DMS53 (cell line): ENCODE measurements around the gene EIF4H.
"Not testable (repeated sequence)": the region's sequence is repeated elsewhere in the genome, so short reads cannot be mapped to it uniquely, and the experiment has no call there.

Experiments
- DNase-seq: peaks from one replicate; lab custom pipeline; 2025; lab: John Stamatoyannopoulos, UW

EIF4H gene

DNA sequence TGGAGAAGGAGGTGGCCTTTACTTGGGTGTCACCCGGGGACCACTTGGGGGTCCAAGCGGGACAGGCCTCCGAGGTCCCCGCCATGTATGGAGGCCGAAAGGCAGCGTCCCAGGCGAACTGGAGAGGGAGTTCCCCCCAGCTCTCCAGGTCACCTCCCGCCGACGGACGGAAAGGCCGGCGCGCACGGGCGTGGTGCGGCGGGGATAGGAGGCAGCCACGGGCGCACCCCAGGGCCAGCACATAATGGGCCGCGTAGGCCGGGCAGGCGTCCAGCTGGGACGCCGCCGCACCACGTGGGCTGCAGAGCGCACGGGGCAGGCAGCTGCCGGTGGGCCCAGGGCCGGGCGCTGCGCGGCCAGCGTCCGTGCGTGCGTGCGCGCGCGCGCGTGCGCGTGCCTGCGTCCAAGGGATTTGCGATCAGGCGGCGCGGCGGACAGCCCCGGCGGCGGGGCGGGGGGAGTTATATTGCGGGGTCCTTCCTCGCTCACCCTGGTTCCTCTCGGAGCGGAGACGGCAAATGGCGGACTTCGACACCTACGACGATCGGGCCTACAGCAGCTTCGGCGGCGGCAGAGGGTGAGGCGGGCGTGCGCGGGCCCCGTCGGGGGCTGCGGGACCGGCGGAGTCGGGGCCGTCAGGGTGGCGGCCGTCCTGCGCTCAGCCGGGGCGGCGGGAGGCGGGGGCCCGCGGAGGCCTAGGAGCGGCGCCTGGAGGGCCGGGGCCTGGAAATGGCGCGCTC lies at the start of gene EIF4H:
EIF4H (plus strand) TSS at position 491 of the 740 bp plus-strand sequence; CDS start at position 519, 28 bp downstream.
- DNase-seq, result peak; percentile 99

DNA sequence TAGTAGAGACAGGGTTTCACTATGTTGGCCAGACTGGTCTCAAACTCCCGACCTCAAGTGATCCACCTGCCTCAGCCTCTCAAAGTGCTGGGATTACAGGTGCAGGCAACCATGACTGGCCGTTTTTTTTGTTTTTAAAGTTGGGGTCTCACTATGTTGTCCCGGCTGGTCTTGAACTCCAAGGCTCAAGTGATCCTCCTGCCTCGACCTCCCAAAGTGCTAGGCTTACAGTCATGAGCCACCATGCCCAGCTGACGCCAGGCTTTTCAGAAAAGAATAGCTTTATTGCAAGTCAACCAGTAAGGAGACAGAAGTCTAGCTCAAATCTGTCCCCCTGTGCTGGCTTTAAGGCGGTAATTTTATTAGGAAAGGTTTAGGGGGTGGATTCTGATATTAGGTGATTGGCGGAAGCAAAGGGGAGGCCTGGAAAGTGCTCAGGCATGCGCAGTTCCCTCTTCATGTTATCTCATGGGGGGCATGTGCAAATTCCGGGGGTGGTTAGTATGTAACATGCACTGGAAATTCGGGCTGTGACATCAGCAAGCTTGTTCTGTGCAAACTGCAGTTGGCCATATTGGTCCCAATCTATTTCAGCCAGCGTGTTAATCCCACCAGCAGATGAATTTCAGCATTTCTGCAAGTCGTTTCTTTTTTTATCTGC lies 47.8 kb upstream of the EIF4H start:
- no peak for DNase-seq

DNA sequence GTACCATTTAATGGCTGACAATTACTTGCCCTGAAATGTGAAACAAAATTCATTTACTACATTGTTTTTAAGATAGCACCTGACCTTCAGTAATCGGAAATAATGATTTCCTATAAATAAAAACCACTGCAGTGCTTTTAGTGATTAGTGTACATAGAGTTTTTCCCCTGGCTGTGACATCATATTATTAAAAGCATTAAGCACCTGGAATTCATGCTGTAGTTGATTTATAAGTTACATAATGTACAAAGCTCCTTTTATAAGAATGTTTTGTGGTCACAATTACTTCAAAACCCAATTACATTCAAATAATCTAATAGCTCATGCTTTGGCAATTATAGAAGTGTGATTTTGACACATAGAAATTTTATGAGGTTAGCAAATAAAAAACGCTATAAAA lies 44.3 kb upstream of the EIF4H start:
- no peak for DNase-seq

DNA sequence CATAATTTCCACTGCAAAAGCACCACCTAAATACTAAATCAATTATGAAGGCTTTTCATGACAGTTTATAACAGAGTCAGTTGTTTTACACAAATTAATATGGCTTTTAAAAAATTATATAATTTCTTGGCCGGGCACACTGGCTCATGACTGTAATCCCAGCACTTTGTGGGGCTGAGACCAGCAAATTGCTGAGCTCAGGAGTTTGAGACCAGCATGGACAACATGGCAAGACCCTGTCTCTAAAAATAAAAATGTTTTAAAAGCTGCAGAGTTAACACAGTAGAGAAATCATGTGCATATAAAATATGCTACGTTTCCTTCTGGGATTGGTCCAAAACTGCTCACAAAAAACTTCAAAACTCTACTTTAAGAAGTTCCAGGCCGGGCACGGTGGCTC lies 43.6 kb upstream of the EIF4H start:
- no peak for DNase-seq

DNA sequence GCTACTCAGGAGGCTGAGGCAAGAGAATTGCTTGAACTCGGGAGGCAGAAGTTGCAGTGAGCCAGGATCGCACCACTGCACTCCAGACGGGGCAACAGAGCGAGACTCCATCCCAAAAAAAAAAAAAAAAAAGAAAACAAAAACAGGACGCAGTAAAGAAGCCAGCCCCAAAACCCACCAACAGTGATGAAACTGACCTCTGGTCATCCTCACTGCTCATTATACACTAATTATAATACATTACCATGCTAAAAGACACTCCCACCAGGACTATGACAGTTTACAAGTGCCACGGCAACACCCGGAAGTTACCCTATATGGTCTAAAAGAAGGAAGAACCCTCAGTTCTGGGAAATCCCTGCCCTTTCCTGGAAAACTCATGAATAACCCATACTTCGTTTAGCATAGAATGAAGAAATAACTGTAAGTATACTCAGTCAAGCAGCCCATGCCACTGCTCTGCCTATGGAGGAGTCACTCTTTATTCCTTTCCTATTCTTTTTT lies 40.0 kb upstream of the EIF4H start:
- DNase-seq, result no peak

DNA sequence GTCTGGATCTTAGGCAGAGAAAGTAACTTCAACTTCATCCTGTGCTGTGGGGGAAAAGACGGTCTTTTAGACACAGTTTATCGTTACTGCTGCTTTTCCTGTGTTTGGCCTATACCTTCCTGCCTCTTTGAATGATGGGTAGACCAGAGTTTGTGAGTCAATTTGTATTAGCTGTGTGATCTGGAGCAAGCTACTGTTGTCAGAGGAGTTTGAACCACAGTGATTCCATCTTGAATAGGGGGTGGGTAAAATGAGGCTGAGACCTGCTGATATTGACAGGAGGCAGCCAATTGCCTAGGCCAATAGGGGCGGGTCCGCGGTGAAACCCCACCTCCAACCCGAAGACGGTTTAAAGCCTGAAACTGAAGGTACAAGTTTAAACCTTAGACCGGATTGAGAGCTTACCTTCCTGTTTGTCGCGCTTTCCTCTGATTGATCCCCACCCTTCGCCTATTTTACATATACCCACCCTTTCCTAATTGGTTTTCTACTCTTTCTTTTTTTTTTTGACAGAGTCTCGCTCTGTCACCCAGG lies 35.8 kb upstream of the EIF4H start:
- no peak for DNase-seq

DNA sequence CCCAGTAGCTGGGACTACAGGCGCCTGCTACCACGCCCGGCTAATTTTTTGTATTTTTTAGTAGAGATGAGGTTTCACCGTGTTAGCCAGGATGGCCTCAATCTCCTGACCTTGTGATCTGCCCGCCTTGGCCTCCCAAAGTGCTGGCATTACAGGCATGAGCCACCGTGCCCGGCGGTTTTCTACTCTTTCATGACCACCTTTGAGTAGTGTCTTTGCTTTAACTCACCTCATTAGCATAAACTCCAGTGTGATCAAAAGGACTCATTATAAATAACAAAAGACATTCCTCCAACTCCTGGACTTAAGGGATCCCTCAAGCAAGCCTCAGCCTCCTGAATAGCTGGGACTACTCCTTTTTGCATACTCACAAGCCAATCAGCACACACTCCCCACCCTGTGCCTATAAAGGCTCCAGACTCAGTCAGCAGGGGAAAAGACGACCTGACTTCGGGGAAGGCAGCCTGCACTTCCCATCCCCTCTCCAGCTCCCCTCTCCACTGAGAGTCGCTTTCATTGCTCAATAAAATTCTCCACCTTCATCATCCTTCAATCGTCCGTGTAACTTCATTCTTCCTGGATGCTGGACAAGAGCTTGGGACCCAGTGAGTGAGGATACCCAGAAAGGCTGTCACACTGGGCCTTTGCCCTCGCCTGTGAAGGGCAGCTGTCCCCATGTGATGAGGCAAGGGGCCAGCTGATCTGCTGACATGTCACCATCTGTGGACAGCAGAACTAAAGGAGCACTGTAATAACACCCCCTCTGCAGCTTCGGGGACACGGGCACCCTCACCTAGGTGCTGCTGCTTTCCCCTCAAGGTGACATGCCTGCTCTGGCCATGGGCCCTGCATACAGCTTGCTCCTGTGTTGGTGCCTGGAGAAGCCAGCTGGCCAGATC lies 35.0 kb upstream of the EIF4H start:
- no peak for DNase-seq

DNA sequence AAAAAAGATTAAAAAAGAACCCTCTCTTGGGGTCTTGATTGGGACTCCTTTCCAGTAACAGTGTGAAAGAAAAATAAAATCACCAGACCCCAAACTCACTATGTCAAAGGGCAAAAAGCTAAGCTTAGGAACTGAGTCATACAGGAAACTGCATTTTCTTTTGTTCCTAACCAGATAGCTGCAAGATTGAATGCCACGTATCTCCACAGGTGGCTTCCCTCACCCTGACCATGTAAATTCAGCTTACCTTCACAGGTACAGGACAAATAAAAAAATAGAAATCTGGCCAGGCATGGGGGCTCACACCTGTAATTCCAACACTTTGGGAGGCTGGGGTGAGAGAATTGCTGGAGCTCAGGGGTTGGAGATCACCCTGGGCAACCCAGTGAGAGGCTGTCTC lies 32.5 kb upstream of the EIF4H start:
- DNase-seq, result peak; percentile 57

DNA sequence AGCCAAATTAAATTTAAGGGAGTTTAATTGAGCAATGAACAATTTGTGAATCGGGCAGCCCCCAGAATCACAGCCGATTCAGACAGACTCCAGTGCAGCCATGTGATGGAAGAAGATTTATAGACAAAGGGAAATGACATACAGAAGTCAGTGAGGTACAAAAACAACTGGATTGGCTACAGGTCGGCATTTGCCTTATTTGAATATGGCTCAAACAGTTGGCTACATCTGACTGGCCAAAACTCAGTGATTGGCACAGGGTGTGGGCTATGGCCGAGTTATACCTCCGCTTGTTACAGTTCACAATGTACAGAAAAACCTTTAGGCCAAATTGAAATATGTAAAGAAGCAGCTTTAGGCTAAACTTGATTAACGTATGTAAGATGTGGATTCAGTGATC lies 30.8 kb upstream of the EIF4H start:
- no peak for DNase-seq

DNA sequence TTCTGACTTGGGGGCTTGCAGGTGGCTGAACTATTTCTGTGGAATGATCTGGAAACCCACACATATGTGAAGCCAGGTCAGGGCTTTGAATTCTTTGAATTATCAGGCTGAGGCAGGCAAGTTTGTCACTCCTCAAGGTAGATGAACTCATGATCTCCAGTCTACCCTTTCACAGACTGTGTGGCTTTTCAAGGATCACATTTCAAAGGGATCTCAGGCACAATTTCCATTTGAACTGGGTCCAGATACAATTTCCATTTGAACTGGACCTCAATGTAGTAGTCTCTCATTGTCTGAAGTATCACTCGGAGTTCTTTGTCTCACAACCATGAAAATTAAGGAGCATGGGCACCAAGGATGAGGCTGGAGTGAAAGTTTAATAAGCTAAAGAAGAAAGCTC lies 25.7 kb upstream of the EIF4H start:
- no peak for DNase-seq

DNA sequence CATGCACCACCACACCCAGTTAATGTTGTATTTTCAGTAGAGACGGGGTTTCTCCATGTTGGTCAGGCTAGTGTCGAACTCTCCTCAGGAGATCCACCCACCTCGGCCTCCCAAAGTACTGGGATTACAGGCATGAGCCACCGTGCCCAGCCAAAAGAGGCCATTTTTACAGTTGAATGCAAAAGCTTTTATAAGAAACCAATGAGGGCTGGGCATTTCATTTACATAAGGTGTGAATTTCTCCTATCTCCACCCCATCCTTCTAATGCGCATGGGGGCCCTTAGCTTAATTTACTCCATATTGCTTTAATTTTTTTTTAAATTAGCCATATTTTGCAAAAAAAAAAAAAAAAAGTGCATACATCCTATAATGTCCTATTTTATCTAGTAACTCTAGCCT lies 25.1 kb upstream of the EIF4H start:
- DNase-seq, result no peak

DNA sequence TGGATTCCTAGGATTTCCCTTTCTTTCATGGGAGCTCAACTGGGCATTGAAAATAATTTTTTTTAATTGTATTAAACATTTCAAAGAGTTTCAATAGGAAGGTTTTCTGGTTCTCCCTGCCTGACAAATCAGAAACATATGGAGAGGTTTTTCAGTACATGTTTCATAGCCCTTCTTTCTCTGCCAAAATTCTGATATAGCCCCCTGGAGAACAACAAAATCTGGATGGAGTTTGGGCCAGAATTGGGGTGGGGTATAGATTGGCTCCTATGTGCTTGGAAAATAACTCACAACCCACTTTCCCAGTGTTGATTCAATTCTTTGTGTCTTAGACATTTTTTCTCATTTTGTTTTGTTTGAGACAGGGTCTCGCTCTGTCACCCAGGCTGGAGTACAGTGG lies 24.6 kb upstream of the EIF4H start:
- DNase-seq, result no peak

DNA sequence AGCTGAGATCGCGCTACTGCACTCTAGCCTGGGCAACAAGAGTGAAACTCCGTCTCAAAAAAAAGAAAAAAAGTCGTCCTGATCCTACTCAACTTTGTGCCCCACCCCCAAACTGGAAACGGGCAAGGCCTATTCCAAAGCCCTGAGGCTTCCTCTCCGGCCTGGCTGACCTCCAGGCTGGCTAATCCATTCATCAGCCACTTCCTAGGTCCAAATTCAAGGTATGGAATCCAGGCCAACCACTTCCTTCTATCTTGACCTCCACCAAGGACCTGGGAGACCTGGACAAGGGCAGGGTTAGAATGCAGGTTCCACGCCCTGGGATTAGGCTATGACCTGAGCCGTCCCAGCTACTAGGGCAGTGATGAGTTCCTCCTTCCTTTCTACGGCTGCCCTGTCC lies 20.4 kb upstream of the EIF4H start:
- DNase-seq, result no peak

DNA sequence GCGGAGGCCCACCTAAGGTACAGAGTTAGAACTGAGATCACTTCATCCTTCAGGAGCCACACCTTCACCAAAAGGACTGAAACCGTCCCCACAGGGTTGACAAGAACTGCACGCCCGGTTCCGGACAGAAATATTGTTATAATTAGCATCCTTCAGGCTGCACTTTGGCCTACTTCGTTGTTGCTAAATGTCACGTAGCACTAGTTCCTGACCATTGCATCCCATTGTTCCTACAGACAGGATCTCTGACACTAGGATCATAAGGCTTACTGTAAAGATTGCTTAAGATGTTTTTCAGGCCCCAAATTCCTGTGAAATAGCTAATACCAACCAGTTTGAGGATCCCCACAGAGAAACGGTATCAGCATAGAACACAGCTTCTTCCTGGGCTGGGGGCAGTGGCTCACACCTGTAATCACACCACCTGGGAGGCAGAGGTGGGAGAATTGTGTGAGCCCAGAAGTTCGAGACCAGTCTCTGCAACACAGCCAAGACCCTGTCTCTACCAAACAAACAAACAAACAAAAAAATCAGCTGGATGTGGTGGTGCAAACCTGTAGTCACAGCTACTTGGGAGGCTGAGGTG lies 18.3 kb upstream of the EIF4H start:
- DNase-seq, result no peak

DNA sequence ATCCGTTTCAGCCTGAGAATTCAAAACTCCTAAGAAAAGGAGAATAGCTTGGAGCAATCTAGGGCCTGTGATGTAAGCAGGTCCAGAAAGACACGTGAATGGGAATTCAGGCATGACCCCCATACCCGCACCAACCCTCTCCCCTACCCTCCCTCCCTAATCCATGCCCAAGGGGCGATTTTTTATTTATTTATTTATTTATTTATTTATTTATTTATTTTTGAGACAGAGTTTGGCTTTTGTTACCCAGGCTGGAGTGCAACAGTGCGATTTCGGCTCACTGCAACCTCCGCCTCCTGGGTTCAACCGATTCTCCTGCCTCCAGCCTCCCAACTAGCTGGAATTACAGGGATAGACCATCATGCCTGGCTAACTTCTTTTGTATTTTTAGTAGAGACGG lies 16.6 kb upstream of the EIF4H start:
- no peak for DNase-seq

DNA sequence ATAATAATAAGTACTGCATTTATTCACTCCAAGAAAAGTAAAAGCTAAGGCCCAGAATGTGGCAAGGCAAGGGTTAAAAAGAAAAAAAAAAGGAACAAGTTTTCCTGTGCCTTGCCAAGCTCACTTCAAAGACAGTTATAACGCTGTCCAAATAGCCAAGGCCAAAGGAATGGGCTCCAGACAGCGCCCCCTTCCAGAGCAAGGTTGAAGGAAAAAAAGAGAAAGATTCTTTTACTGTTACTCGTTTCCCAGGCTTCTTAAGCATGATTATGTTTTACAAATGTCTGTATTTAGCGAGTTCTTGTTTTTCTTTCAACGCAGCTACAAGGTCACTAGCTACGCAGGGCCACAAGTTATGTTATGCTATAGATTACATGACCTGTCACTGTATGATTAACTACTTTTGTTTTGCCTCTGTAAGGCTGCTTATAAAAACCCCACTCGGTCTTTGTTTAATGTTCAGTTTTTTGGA lies 9.1 kb upstream of the EIF4H start:
- no peak for DNase-seq

DNA sequence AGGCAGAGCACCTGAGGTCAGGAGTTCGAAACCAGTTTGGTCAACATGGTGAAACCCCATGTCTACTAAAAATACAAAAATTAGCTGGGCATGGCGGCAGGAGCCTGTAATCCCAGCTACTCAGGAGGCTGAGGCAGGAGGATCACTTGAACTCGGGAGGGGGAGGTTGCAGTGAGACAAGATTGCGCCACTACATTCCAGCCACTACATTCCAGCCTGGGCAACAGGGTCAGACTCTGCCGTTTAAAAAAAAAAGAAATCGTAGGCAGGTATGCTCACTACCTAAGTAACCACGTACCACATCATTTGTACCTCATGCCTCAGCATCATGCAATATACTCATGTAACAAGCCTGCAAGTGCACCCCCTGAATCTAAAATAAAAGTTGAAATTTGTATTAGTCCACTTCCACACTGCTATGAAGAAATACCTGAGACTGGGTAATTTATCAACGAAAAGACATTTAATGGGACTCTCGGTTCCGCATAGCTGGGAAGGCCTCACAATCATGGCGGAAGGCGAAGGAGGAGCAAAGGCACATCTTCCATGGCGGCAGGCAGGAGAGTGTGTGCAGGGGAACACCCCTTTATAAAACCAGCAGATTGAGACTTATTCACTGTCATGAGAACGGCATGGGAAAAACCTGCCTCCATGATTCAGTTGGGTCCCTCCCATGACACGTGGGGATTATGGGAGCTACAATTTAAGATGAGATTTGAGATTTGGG lies 8.1 kb upstream of the EIF4H start:
- no peak for DNase-seq

DNA sequence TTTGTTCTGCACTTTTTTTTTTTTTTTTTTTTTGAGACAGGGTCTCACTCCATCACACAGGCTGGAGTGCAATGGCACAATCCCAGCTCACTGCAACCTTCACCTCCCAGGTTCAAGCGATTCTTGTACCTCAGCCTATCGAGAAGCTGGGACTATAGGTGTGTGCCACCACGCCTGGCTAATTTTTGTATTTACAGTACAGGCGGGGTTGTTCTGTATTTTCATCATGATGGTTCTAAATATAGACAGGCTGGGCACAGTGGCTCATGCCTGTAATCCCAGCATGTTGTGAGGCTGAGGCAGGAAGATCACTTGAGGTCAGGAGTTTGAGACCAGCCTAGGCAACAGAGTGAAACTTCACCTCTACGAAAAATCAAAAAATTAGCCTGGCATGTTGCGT lies 6.8 kb upstream of the EIF4H start:
- DNase-seq, result not testable (repeated sequence)

DNA sequence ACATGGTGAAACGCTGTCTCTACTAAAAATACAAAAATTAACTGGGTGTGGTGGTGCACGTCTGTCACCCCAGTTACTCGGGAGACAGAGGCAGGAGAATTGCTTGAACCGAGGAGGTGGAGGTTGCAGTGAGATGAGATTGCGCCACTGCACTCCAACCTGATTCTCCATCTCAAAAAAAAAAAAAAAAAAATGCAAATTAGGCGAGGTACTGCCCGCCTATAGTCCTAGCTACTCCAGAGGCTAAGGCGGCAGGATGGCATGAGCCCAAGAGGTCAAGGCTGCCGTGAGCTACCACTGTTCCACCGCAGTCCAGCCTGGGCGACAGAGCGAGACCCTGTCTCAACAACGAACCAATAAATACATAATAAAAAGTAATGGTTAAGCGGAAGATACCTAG lies 1.1 kb upstream of the EIF4H start:
- peak; percentile 84 for DNase-seq

DNA sequence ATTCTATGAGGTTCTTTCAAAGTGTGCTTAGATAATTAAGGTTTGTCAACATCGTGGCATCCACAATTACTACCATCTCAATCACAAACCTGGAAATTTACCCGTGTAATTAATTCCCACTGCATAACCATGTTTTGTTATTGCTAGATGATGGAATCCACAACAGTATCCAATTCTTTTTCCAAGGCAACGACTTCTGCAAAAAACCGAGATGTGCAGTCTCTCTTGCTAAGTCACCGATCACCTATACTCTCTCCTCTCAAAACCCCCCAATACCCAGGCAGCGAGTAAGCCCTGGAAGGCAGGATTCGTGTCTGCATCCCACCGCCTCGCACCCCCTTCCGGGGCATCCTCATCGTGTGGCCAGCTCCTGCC lies 678 bp upstream of the EIF4H start:
- DNase-seq, result peak; percentile 79

DNA sequence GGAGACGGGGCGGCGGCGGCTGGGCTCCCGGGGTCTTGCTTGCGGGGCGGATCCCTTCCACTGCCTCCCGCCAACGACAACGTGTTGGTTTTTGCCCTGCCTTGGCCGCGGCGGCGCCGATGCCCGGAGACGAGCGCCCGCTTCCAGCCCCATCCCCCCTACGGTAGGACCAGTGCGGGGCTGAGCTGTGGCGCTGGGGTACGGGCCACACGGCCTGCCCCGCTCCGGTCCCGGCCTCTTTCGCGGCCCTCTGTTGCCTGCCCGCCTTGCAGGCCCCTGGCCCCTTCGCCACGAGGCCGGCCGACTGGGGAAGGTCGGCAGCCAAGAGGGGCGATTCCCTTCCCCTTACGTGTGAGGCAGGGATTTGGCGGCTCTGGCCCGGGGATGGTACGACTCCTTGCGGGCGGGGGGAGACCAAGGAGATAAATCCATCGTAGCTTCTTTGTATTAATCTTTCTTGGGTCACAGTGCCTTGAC lies 488 bp downstream of the EIF4H start:
- DNase-seq, result peak; percentile 73
